ENCODE results near the gene CFAP97D2.
"Not testable (repeated sequence)": the region's sequence is repeated elsewhere in the genome, so short reads cannot be mapped to it uniquely, and the experiment has no call there.

The CFAP97D2 gene

DNA sequence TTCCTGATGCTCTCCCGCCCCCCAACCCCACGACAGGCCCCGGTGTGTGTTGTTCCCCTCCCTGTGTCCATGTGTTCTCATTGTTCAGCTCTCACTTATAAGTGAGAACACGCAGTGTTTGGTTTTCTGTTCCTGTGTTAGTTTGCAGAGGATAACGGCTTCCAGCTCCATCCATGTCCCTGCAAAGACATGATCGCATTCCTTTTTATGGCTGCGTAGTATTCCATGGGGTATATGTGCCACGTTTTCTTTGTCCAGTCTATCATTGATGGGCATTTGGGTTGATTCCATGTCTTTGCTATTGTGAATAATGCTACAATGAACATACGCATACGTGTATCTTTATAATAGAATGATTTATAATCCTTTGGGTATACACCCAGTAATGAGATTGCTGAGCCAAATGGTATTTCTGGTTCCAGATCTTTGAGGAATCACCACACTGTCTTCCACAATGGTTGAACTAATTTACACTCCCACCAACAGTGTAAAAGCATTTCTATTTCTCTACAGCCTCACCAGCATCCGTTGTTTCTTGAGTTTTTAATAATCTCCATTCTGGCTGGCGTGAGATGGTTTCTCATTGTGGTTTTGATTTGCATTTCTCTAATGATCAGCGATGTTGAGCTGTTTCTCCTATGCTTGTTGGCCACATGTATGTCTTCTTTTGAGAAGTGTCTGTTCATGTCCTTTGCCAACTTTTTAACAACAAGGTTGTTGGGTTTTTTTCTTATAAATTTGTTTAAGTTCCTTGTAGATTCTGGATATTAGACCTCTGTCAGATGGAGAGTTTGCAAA is 20.0 kb upstream of the CFAP97D2 start:
- DNase-seq (ENCODE audit: low read depth in 2 of 2): not testable (repeated sequence)

DNA sequence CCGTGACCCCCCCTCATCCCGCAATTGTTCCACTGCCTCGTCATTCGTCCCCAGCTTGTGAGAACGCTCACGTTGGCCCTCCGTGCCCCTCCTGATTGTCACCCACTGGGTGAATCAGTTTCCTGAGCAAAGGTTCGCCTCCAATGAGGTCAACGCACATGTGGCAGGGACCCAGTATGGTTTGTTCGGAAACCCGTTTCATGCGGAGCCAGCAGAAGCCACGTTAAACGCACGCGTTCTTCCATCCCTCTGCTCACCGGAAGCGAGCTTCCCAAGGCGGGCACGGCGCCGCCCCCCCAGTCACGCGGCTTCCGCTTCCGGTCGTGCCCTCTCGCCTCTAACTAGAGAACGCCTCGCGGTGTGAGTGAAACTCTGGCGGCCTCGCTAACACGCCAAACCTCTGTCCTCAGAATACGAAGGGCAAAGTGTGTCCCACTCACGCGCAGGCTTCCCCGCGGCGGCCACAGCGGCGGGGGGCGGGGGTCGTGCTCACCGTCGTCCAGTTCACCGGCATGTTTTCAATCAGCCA is 18.0 kb upstream of the CFAP97D2 start:
- no peak for DNase-seq (ENCODE audit: low read depth in 2 of 2)

DNA sequence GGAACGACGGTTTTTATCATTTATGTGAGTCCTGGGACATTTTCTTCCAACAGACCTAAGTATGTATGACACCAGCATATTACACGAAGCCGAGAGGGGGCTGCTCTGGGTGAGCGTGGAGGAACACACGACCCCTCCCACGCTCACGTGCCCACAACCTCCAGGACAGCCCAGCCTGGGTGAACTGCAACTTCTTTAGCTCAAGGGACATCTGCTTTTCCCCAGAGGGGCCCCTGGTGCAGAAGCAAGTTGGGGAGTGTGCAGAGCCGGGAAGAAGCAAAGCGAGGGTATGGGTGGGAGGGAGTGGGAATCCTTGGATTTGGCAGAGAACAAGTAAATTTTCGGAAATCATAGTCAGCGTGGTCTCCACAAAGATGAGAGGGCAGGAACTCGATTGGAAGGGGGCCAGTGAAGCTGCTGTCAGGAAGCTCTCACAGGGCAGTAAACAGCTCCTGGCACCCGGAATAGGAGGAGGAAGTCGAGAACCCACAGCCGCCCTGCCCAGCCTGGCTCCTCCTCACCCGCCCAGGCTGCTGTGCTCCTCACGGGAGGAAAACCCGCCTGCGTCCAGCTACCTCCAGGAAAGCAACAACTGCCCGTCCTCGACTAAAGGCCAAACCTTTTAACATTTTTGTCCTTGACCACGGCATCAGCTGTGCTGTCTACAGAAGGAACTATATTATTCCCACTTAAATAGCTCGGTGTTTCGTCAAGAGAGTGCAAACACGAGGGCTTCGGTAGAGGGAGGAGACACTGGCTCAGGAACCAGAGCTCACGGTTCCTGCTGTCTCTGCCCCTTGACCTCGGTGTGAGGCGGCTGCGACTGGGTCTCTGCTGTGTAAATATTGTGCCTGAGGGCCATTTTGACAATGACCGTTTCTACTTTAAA is 17.2 kb upstream of the CFAP97D2 start:
- no peak for DNase-seq (ENCODE audit: low read depth in 2 of 2)

DNA sequence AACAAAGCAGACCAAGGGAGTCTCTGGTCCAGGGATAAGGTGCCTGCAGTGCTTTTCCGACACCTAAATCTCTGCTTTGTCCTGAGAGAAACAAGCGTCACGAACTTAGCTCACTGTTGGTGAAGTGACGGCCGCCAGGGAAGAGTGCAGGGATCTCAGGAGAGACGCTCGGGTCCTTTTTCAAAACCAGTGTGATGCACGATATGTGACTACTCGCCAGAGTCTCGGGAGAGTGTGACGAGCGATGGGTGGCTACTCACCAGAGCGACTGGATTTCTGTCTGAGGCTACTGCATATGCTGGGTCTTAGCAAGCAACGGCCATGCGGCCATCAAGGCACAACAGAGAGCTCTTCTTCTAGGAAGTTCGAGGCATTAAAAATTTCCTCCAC is 16.5 kb upstream of the CFAP97D2 start:
- DNase-seq (ENCODE audit: low read depth in 2 of 2): no peak

DNA sequence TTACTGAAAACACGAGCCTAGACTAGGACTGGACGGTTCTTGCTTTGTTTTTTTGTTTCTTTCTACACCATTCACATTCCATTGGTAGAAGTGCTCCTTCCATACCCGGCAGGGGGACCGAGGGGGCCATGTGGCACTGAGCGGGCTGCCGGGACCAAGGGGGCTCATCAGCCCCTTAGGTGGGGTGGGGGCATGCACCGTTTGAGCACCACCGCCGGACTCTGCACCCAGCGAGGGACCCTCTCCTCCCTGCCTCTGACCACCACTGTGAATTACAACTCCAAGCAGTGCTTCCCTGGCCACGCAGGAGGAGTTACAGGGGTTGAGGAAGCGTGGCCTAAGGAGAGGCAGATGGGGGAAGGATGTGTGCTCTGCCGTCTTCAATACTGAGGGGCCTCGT is 15.0 kb upstream of the CFAP97D2 start:
- DNase-seq (ENCODE audit: low read depth in 2 of 2): no peak

DNA sequence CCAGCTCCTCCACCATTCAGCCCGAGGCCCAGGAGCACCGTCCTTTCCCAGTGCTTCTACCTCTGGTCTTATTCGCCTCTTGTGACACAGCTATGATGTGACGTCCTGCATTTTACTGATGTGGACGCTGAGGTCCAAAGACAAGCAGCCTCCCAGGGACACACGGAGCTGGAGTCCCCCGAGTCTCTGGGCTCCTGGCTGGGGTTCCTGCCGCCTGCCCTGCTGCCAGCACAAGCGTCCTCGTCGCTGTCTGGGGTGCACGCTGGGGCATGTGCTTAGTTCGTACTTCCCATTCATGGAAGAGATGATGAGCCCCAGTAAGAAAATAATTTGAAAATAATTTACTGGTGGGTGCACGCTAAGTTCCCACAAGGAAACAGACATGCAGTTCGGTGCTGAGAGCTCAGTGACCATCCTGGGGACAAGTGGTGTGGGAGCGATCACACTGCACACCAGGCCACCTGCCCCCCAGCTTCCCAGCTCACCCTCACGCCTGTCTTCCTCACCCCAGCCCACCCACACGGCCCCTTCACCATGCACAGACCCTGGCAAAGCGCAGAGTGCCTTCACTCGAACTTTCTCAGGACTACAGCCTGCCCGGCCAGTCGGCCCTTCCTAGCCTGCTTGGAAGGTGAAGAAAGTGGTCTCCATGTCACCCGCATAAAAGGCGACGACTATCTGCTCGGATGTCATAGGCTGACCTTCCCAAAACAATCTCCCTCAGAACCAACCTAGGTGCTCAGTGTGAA is 14.2 kb upstream of the CFAP97D2 start:
- no peak for DNase-seq (ENCODE audit: low read depth in 2 of 2)

DNA sequence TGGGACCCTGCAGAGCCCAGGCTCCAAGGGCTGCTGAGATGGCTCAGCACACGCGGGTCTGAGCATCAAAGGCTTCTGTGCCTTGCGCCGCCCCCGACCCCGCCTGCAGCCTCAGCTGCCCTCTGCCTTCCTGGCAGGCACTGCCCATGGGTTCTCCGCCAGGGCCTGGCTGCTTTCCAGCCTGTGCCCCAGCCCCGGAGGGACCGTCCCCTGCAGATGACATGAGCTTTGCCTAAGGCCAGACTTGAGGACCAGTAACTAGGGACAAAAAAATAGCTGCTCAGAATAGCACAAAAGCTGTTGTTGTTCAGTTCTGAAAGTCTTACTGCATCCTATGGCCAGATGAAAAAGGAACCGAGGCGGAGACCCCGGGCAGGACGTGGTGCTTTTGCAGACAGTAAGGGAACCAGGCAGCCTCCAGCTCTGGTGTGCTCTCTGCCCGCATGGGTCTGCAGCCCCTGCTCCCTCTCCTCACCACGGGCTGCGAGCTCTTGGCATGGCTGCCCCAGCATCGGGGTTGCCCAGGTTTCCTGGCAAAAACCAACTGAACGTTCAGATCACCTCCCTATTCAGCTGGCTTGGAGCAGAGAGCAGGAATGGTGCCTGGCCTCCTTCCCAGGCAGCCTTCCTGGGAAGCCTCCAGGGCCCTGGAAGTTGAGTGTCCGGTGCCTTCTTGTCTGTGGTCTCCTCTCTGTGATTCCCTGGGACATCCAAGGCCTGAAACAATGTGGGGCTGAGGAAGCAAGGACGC is 12.5 kb upstream of the CFAP97D2 start:
- DNase-seq (ENCODE audit: low read depth in 2 of 2): no peak

DNA sequence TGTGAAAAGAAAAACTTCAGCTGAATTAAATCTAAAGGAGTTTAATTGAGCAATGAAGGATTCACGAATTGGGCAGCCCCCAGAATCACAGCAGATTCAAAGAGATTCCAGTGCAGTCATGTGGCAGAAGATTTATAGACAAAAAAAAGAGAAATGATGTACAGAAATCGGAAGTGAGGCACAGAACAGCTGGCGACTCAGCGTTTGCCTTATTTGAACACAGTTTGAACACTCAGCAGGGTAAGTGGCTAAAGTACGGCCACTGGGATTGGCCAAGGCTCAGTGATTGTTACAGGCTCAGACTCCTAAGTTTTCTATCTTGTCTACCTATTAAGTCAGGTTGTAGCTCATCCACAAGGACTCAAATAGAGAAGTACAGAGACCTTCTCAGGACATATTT is 11.6 kb upstream of the CFAP97D2 start:
- DNase-seq (ENCODE audit: low read depth in 2 of 2): no peak

DNA sequence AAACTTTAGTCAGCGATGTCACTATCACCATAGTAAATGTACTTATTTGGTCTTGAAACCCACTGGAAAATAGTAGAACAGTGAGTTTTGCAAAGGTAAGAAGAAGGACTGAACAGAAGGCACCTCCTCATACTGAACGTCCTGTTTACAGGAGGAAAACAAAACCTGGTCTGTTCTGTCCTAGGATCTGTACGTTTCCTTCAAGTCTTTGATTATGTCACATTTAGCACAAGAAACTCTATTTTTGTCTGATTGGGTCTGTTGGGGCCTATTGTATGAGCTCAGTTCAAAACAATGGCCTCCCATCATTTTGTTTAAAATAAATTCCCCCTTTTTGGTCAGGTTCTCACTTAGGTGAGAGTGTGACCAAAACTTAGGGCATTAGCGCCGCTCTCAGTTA is 11.2 kb upstream of the CFAP97D2 start:
- no peak for DNase-seq (ENCODE audit: low read depth in 2 of 2)

DNA sequence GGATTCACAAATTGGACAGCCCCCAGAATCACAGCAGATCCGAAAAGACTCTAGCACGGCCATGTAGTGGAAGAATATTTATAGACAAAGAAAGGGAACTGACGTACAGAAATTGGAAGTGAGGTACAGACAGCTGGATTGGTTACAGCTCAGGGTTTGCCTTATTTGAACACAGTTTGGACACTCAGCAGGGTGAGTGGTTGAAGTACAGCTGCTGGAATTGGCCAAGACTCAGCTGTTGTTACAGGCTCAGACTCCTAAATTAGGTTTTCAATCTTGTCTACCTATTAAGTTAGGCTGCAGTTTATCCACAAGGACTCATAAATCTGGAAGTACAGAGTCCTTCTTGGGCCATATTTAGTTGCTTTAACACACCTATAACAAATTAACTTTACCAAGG is 5.8 kb upstream of the CFAP97D2 start:
- DNase-seq (ENCODE audit: low read depth in 2 of 2): no peak

DNA sequence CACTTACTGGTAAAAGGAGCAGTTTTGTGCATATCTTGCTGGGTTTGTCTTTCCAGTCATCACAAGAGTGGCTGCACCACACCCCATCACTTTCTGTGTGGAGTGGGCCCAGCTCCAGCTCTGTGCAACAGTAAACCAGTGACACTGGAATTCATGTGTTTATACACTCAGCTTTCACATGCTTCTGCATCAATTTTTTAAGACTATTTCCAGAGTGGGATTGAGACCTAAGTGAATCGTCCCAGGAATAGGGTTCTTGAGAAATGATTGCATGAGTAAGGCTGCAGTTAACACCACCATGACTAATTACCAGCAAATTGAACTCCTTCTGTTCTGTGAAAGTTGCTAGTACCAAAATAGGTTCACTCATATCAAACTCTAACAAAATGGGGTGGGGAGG is 5.3 kb upstream of the CFAP97D2 start:
- DNase-seq (ENCODE audit: low read depth in 2 of 2): no peak

DNA sequence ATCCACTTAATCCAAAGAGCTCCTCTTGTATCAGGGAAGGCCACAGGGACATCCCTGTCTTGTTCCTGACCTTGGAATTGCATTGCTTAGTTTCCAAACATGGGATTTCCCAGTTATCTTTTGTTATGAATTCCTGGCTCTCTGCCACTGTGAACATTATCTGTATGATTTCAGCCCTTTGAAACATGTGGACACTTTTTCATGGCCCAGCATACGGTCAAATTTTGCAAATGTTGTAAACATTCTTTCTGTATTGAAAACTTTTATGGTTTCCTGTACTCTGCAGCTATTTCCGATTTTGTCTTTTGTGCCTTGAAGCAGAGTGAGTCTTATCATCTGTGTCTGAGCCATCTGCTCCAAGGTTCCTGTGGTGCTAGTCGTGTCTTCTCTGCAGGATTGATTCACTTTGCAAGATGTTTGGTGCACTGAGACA is 4.5 kb upstream of the CFAP97D2 start:
- DNase-seq (ENCODE audit: low read depth in 2 of 2): no peak

DNA sequence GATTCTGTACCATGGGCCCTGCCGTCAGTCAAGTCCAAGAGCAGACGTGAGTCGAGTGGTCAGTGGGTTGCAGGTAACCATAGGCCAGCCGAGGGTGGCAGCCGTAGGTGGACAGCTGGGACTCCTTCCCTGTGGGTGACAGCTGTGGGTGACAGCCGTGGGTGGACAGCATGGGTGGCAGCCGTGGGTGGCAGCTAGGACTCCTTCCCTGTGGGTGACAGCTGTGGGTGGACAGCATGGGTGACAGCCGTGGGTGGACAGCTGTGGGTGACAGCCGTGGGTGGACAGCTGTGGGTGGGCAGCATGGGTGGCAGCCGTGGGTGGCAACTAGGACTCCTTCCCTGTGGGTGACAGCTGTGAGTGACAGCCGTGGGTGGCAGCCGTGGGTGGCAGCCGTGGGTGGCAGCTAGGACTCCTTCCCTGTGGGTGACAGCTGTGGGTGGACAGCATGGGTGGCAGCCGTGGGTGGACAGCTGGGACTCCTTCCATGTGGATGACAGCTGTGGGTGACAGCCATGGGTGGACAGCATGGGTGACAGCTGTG is 2.6 kb upstream of the CFAP97D2 start:
- not testable (repeated sequence) for DNase-seq (ENCODE audit: low read depth in 2 of 2)

DNA sequence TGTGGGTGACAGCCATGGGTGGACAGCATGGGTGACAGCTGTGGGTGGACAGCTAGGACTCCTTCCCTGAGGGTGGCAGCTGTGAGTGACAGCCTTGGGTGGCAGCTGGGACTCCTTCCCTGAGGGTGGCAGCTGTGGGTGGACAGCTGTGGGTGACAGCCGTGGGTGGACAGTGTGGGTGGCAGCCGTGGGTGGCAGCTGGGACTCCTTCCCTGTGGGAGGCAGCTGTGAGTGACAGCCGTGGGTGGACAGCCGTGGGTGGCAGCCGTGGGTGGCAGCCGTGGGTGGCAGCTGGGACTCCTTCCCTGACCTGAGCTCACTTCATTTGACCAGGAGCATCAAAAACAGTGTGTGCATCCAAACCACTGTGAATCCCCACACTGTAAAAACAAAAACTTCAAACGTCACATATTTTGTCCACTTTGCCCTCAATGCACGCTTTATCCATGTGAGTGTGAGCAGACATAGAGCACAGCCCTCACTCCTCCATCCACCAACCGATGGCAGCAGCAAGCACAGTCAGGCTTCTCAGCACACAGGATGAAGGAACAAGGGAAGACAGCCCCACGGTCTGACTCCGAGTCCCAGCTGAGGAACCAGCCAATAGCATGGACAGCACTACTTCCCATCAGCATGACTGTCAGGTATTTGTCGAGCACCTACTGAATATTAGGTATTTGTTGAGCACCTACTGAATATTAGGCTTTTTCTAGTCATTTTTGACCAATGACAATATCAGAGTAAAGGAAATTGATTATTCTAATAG is 1.6 kb upstream of the CFAP97D2 start:
- DNase-seq (ENCODE audit: low read depth in 2 of 2): no peak

DNA sequence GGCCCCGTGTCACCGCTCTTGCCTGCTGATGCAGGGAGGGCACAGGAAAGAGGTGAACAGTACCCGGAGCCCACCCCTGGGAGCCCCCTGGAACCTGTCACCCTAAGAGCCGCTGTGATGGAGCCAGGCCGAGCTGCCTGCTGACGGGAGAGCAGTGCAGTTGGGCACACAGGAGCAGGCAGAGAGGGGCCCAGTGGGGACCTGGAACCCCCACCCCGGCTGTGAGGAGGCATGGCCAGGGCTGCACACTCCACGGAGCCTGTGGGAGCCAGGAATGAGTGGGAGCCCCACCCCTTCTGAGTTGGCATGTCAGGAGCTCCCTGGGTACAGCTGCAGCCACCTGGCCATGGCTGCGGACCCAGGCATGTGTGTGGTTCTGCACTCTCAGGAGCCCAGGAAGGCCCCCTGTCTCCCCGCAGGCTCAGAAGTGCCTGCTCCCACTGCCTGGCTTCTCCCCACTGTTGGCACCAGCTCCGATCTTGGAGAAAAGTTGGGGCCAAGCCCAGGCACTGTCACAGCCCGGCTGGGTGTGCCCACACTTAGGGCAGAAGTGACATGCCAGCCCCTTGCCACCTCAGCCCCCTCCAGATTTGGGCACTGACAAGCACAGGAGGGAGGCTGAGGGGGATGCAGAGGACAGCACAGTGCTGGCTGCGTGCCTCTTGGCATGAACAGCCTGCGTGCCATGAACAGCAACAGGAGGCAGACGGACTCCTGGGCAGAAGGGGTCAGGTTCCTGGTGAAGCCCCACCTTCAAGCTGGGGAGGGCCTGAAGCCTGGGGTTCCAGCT is 6.3 kb downstream of the CFAP97D2 start:
- DNase-seq (ENCODE audit: low read depth in 2 of 2): no peak

DNA sequence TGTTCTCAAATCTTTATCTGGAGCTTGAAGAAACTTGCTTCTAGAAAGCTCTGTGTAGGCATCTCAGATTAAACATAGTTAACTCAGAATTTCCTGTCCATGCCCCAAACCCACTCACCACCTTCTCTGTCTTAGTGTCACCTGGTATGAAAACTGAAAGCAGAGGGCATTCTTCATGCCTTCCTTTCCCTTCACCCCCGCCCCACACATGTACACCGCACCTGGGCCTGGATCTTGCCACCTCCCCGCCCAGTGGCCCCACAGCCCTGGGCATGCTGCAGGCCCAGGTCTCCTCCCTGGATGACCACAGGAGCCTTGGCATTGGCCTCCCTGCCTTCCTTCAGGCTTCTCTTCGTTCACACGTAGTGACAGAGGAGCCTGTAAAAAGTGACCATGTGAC is 15.8 kb downstream of the CFAP97D2 start:
- no peak for DNase-seq (ENCODE audit: low read depth in 2 of 2)

DNA sequence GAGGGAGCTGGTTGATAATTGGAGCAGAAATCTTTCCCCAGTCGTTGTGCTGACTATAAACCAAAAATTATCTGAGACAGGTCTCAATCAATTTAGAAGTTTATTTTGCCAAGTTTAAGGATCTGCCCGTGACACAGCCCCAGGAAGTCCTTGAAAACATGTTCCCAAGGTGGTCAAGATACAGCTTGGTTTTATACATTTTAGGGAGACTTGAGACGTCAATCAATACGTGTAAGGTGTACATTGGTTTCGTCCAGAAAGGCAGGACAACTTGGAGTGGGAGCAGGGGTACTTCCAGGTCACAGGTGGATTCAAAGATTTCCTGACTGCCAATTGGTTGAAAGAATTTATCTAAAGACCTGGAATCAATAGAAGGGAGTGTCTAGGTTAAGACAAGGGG is 17.6 kb downstream of the CFAP97D2 start:
- DNase-seq (ENCODE audit: low read depth in 2 of 2): no peak

DNA sequence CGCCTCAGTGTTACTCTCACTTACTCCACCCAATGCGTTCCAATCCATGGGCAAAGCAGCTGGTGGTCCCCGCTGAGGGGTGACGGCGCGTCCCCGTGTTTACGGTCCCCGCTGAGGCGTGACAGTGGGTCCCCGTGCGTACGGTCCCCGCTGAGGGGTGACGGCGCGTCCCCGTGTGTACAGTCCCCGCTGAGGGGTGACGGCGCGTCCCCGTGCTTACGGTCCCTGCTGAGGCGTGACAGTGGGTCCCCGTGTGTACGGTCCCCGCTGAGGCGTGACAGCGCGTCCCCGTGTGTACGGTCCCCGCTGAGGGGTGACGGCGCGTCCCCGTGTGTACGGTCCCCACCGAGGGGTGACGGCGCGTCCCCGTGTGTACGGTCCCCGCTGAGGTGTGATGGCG is 19.5 kb downstream of the CFAP97D2 start:
- DNase-seq (ENCODE audit: low read depth in 2 of 2): no peak

DNA sequence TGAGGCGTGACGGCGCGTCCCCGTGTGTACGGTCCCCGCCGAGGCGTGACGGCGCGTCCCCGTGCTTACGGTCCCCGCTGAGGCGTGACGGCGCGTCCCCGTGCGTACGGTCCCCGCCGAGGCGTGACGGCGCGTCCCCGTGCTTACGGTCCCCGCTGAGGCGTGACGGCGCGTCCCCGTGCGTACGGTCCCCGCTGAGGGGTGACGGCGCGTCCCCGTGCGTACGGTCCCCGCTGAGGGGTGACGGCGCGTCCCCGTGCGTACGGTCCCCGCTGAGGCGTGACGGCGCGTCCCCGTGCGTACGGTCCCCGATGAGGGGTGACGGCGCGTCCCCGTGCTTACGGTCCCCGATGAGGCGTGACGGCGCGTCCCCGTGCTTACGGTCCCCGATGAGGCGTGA is 20.5 kb downstream of the CFAP97D2 start:
- DNase-seq (ENCODE audit: low read depth in 2 of 2): not testable (repeated sequence)
